GM12872 (cell line): ENCODE measurements around the gene VPS8.

ENCODE experiments used
- TF ChIP-seq, protein P1 (sequence below): IDR thresholded peaks from 3 replicates; pipeline ENCODE4 v1.5.1; 2011; ENCODE audit warnings: low read depth, mild to moderate bottlenecking, low read length, moderate library complexity; ENCODE audit not compliant: insufficient read depth

The VPS8 gene, protein sequence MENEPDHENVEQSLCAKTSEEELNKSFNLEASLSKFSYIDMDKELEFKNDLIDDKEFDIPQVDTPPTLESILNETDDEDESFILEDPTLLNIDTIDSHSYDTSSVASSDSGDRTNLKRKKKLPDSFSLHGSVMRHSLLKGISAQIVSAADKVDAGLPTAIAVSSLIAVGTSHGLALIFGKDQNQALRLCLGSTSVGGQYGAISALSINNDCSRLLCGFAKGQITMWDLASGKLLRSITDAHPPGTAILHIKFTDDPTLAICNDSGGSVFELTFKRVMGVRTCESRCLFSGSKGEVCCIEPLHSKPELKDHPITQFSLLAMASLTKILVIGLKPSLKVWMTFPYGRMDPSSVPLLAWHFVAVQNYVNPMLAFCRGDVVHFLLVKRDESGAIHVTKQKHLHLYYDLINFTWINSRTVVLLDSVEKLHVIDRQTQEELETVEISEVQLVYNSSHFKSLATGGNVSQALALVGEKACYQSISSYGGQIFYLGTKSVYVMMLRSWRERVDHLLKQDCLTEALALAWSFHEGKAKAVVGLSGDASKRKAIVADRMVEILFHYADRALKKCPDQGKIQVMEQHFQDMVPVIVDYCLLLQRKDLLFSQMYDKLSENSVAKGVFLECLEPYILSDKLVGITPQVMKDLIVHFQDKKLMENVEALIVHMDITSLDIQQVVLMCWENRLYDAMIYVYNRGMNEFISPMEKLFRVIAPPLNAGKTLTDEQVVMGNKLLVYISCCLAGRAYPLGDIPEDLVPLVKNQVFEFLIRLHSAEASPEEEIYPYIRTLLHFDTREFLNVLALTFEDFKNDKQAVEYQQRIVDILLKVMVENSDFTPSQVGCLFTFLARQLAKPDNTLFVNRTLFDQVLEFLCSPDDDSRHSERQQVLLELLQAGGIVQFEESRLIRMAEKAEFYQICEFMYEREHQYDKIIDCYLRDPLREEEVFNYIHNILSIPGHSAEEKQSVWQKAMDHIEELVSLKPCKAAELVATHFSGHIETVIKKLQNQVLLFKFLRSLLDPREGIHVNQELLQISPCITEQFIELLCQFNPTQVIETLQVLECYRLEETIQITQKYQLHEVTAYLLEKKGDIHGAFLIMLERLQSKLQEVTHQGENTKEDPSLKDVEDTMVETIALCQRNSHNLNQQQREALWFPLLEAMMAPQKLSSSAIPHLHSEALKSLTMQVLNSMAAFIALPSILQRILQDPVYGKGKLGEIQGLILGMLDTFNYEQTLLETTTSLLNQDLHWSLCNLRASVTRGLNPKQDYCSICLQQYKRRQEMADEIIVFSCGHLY (N-terminal part only)

DNA sequence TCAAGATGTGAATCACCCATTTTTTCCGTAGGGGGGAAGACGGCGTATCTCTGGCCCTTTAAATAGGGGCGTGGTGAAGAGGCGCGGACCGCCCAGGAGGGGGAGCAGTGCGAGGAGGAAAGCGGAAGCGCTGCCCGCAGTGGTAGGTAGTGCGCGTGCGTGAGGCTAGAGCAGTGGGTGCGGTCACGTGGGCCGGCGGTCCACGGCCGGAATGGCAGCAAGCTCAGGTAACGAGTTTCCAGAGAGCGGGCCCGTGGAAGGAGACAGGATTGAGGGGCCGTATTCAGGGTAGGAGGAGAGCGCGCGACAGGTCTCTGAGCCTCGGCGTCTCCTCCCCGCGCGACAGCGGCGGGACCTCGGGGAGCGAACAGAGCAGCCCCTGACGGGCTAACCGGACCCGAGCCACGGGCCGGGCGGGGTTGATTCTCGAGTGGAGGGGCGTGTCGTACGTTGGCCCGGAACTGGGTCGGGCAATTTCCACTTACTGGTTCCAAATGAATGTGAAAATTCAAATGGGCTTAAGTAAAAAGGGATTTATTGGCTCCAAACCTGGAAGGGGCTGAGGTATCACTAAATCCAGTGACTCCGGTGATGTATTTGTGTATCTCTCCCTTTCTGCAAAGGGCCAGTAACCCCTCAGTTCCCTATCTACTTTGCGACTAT is at the start of gene VPS8:
Gene VPS8, plus strand, starts transcription at position 168 of the 663 bp plus-strand sequence. CDS start 12,467 bp downstream, outside the sequence.
- TF ChIP-seq, protein P1, sequence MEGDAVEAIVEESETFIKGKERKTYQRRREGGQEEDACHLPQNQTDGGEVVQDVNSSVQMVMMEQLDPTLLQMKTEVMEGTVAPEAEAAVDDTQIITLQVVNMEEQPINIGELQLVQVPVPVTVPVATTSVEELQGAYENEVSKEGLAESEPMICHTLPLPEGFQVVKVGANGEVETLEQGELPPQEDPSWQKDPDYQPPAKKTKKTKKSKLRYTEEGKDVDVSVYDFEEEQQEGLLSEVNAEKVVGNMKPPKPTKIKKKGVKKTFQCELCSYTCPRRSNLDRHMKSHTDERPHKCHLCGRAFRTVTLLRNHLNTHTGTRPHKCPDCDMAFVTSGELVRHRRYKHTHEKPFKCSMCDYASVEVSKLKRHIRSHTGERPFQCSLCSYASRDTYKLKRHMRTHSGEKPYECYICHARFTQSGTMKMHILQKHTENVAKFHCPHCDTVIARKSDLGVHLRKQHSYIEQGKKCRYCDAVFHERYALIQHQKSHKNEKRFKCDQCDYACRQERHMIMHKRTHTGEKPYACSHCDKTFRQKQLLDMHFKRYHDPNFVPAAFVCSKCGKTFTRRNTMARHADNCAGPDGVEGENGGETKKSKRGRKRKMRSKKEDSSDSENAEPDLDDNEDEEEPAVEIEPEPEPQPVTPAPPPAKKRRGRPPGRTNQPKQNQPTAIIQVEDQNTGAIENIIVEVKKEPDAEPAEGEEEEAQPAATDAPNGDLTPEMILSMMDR = peak; percentile 41; the same call in 1 of the 3 replicates

DNA sequence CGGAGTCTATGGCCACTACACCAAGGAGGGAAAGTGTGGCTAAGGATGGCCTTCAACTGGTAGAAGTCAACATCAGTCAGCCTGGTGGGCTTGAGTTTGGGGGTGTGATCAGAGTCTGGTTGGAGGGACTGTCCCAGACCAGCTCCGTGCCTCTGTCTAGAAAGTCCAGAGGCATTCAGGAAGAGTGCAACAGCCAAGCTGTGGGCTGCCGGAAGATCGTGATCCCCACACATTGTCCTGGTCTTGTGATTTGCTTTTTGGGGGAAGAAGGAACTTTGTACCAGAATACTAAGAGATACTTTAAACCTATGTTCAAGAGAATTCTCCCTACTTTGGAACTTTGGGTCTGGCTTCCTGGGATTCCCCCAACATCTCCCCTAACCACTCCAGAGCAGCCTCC is 47.8 kb upstream of the VPS8 start:
- TF ChIP-seq, protein P1 = no peak

DNA sequence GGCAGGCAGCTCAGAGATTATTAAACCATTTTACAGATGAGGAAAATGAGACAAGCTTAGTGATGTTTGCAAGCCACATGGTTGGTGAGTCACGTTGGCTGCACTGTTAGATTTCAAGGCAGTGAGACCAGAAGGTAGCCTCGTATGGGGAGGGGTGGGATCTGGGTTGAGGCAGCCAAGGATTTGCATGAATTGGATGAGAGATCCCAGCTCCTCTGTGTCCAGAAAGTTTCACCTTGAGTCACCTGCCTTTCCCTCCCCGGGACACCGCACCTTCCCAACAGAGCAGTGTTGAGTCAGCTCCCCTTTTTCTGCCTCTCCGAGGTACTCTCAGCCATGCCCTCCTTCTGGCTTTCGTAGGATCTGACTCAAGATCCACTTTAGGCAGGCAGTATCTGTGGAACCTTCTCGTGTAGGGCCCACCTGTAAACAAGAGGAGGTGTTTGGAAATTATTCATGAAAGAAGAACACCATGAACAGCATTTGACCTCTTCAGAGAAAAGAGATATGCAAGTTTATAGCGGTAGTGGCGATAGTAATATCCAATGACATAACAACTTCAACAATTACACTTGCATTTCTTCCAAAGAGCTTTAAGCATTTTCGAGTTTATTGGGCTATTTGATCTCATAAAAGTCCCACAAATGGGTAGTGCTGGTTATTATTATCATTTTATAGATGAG is 46.8 kb upstream of the VPS8 start:
- TF ChIP-seq, protein P1 = no peak

DNA sequence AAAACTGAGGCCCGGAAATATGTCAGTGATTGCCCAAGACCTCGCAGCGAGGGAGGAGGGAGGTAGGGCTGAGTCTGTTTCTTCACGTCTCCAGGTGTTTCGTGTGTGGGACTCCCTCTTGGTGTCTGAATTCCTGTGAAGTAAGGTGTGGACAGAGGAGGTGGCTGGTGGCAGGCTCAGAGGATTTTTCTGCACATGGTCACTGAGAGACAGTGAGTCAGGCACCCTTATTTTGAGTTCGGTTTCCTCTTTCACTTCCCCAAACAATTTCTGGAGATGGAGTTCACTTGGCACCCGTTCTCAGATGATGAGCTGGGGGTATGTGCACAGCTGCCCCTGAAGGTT is 46.3 kb upstream of the VPS8 start:
- TF ChIP-seq, protein P1 = no peak

DNA sequence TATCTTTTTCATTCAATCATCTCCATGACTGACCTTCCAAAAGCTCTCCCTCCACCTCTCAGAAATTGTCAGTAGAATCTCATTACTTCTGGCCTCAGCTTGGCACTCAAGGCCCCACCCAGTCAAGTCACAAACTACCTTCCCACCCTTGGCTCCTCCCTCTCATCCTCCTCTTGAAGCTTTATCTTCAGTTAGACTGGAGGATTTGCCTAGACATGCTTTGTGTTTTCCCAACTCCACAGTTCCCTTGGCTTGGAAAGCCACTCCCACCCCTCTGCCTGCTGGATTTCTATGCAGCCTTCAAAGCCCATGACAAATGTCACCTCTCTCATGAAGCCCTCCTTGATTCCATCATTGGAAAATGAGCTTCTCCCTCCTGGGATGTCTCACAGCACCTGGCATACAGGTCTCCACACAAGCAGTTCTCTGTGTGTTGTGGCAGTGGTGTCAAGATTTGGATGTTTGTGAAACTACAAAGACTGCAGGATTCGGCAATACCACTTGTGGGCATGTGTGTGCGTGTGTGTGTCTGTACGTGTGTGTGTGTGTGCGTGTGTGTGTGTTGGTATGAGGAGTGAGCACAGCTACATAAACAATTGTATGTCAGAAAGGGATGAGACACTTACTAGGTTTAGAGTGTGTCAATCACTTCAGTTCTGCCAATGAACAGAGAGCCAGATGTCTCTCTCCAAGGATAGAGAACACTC is 45.3 kb upstream of the VPS8 start:
- TF ChIP-seq, protein P1 = no peak

DNA sequence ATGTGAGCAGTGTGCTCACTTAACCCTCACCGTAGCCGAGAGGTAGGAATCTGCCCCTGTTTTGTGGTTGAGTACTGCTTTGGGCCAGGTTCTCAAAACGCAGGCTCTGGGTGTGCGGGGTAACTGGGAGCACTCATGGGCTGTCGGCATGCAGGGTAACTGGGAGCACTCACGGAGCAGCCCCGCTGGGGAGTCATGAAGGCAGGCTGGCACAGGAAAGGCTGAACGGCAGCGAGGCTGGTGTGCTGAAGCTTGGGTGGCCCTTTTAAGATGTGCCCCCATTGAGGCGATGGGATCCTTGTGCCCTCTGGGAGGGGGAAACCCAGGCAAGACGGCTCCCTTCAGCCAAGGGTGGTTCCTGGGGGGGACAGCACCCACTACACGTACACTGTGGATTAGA is 44.6 kb upstream of the VPS8 start:
- TF ChIP-seq, protein P1 = no peak
